NCI-H2196 (cell line): ENCODE data around the gene GPR173.

Source experiments
- DNase-seq: peaks from one replicate; lab custom pipeline; 2025; ENCODE audit not compliant: unreplicated experiment; lab: John Stamatoyannopoulos, UW

Gene GPR173

GRCh38 chrX:53071064-53071463 lies 22.5 kb downstream of the GPR173 start:
- no peak for DNase-seq

GRCh38 chrX:53071604-53072417 lies 23.2 kb downstream of the GPR173 start:
- peak; percentile 76 for DNase-seq

DNA sequence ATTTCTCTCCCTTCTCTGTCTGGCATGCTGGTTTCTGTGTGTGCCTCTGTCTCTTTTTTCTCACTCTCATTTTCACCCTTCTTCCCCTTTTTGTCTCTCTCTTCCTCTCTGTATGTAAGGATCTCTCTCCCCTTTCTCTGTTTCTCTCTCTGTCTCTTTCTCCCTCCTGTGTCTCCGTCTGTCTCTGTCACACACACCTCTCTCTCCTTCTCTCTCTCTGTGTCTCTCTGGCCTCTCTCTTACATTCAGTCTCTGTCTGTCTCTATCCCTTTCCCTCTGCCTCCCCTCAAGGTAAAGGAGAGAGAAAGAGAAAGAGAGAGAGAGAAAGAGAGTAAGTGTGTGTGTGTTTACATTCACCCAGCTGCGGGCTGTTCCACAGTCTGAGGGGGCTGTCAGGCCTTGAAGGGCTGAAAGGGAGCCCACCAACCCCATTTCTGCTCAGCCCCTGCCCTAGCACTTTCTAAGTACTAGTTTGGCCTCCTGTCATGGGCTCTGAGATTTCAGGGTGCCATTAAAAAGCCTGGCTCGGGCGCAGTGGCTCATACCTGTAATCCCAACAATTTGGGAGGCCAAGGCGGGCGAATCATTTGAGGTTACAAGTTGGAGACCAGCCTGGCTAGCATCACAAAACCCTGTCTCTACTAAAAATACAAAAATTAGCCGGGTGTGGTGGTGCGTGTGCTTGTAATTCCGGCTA lies 24.0 kb downstream of the GPR173 start:
- DNase-seq = no peak

- peak; percentile 16 for DNase-seq
These were observed 24.6 kb downstream of the GPR173 start for GRCh38 chrX:53073115-53073586.

GRCh38 chrX:53075011-53075410 lies 26.4 kb downstream of the GPR173 start:
- no peak for DNase-seq

DNA sequence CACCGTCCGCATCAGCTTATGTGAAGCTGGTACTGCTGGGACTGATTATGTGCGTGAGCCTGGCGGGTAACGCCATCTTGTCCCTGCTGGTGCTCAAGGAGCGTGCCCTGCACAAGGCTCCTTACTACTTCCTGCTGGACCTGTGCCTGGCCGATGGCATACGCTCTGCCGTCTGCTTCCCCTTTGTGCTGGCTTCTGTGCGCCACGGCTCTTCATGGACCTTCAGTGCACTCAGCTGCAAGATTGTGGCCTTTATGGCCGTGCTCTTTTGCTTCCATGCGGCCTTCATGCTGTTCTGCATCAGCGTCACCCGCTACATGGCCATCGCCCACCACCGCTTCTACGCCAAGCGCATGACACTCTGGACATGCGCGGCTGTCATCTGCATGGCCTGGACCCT lies 28.1 kb downstream of the GPR173 start:
- DNase-seq = no peak

- DNase-seq = no peak
These were observed 28.9 kb downstream of the GPR173 start for GRCh38 chrX:53077207-53078197.

GRCh38 chrX:53078943-53079342 lies 30.4 kb downstream of the GPR173 start:
- DNase-seq = no peak

DNA sequence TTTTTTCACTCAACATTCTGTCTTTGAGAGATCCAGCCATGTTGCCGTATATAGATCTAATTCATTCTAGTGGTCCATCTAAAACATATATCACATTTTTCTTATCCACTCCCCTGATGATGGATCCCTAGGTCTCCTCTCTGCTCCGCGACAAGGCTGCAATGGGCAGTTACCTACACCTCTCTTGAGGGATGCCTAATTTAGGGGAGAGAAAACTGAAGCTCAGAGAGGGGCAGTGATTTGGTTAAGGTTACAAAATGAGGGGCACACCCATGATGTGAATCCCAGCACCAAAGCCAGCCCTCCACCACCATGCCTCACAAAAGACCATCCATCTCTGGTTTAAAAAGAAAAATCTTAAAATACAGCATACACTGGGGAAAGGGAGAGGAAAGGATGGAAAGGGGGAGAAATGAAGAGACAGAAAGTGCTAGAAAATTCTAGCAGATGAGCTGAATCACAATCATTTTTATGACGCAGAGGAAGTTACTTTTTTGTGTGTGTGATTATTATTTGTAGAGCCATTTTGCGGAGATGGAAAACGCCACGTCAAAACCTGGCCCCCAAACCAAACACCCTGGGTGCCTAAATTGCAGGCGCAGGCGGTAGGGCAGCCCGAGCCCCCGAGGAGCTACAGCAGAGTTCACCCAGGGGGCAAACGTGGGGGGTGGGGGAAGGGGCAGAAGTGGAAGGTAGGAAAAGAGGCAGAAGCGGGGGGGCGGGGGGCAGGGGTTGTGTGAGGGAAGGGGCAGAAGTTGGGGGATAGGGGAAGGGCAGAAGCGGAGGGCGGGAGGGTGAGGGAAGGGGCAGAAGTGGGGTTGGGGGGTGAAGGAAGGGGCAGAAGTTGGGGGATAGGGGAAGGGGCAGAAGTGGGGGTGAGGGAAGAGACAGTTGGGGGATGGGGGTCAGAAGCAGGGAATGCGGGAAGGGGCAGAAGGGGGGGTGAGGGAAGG lies 32.3 kb downstream of the GPR173 start:
- DNase-seq = no peak

- peak; percentile 91 for DNase-seq
These were observed 33.6 kb downstream of the GPR173 start, which contains the start of gene TSPYL2 for GRCh38 chrX:53081925-53082772. Gene TSPYL2, plus strand, starts transcription at chrX:53082367. Its CDS starts 132 bp downstream, at chrX:53082499.

DNA sequence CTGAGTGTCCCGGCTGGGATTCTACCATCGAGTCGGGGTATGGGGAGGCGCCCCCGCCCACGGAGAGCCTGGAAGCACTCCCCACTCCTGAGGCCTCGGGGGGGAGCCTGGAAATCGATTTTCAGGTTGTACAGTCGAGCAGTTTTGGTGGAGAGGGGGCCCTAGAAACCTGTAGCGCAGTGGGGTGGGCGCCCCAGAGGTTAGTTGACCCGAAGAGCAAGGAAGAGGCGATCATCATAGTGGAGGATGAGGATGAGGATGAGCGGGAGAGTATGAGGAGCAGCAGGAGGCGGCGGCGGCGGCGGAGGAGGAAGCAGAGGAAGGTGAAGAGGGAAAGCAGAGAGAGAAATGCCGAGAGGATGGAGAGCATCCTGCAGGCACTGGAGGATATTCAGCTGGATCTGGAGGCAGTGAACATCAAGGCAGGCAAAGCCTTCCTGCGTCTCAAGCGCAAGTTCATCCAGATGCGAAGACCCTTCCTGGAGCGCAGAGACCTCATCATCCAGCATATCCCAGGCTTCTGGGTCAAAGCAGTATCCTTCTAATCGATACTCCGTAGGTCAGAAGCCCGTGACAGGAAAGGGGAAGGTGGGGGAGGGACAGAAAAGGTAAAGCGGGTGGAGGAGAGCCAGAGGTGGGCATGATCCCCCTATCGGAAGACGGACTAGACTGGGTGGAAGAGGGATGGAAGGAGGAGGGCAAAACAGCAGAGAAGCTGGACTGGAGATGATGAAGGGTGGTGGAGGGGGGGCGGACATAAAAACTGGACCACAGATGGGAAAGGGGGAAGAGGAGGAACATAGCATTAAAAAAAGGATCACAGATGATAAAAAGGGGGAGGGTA lies 34.4 kb downstream of the GPR173 start:
- DNase-seq = no peak

DNA sequence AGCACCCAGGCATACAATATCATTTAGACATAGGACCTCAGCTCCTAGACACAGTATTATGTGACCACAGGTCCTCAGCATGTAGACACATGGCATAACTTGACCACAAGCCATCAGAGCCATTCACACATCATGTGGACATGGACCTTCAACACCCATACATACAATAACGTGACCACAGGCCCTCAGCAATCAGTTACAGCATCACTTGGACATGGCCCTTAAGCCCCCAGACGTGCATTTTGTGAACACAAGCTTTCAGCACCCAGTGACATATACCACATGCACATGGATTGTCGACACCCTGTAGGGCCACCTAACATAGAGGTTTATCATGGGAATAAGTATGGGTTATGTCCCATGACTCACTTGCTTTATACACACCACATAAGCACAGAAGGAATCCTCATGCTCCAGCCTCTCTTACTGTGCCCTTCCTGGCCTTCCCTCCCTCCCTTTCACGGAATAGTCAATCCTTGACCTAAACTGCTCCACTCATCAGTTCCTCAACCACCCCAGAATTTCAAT lies 35.5 kb downstream of the GPR173 start:
- DNase-seq = no peak

DNA sequence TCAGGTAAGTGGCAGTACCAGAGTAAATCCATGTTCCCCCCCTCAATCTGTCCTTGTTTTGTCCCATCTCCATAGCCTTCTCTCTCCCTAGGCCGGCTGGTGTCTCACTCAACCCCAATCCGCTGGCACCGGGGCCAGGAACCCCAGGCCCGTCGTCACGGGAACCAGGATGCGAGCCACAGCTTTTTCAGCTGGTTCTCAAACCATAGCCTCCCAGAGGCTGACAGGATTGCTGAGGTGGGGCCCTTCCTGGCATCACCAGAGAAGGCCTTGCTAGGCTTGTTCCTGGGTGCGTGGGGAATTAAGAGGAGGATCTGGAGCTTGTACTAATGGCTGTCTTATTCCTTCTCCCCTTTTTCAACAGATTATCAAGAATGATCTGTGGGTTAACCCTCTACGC lies 36.3 kb downstream of the GPR173 start:
- no peak for DNase-seq

DNA sequence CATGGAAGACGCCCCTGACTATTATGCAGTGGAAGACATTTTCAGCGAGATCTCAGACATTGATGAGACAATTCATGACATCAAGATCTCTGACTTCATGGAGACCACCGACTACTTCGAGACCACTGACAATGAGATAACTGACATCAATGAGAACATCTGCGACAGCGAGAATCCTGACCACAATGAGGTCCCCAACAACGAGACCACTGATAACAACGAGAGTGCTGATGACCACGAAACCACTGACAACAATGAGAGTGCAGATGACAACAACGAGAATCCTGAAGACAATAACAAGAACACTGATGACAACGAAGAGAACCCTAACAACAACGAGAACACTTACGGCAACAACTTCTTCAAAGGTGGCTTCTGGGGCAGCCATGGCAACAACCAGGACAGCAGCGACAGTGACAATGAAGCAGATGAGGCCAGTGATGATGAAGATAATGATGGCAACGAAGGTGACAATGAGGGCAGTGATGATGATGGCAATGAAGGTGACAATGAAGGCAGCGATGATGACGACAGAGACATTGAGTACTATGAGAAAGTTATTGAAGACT lies 37.2 kb downstream of the GPR173 start:
- DNase-seq = no peak

DNA sequence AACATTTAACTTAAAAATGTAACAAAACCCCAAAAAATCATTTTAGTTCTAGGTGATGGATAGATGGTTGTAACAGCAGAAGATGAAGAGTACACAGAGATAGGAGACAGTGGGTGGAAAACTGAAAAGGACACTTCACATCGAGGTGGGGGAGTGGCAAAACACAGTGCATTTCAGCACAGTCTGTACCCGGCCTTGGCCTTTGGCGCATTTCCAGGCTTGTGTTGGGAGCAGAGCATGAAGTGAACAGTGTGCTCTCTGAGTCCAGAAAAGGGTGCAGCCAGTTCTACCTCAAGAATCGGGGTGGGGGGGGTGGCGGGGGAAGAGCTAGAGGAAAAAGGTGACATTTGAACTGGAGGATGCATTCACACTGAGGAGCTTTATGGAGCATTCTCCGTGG lies 37.9 kb downstream of the GPR173 start:
- no peak for DNase-seq

DNA sequence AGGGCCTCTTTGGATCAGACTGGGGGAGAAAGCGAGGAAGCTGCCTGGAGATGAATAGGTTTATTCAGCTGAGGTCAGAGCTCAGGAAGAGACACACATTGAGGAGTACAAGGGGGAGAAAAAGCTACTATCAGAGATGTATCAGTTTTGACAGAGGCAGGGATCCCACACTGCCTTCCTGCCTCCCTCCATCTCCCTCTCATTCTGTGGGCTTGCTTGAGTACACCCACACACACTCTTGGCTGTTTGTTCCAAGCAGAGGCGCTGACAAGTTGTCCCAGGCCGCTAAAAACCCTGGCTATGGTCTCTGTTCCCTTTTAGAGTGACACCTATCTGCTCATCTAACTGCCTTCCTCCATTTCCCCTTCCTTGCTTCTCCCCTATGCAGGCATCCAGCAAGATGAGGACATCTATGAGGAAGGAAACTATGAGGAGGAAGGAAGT lies 38.8 kb downstream of the GPR173 start:
- DNase-seq = no peak
